Keratinocyte (primary cell): ENCODE results near the gene PALS2. TPM values are rescaled to one million over a fixed set of nuclear protein-coding genes. Genes with fewer than 3 reads are reported as not detected.

Experiments
- DNase-seq: peaks from one replicate; pipeline ENCODE4 v3.0.0-alpha.2; 2011; ENCODE audit warnings: low read depth, missing footprints, low spot score
- FAIRE-seq: peaks from 2 replicates; lab custom pipeline; 2011; peaks lifted over from hg19 to GRCh38; lab: Jason Lieb, UNC
- H2AFZ ChIP-seq: 2 replicates; pipeline ENCODE4 v1.6.0; 2012; ENCODE audit warnings: low read length, control low read depth, inconsistent platforms; ENCODE audit not compliant: control insufficient read depth
- H3K27ac ChIP-seq: 2 replicates; pipeline ENCODE4 v1.5.1; 2011; ENCODE audit warnings: low read length; ENCODE audit not compliant: control insufficient read depth, insufficient read depth
- H3K27me3 ChIP-seq: 3 replicates; pipeline ENCODE4 v1.6.0; 2011; ENCODE audit warnings: low read length; ENCODE audit not compliant: control insufficient read depth, insufficient read depth; ENCODE audit errors: extremely low read depth
- H3K36me3 ChIP-seq, 2 experiments: 2 replicates in 1 of 2; 3 replicates in 1 of 2; pipeline ENCODE4 v1.5.1; 2011; ENCODE audit warnings: low read length in 2 of 2, mild to moderate bottlenecking in 1 of 2; ENCODE audit not compliant: control insufficient read depth in 2 of 2, insufficient read depth in 2 of 2; ENCODE audit errors: extremely low read depth in 1 of 2
- H3K4me1 ChIP-seq: 3 replicates; pipeline ENCODE4 v1.5.1; 2011; ENCODE audit warnings: low read length; ENCODE audit not compliant: control insufficient read depth, insufficient read depth; ENCODE audit errors: extremely low read depth
- H3K4me2 ChIP-seq: 3 replicates; pipeline ENCODE4 v1.6.0; 2011; ENCODE audit warnings: low read depth, low read length; ENCODE audit not compliant: control insufficient read depth, insufficient read depth; ENCODE audit errors: extremely low read depth
- H3K4me3 ChIP-seq, 3 experiments: fragments of 200-600 bp in 1 of 3; sonication (generic) in 1 of 3; 2 replicates in 2 of 3; 3 replicates in 1 of 3; pipeline ENCODE4 v1.5.1; 2011 to 2016; ENCODE audit warnings: low read length in 3 of 3, mild to moderate bottlenecking in 3 of 3, control low read depth in 2 of 3, inconsistent platforms in 1 of 3, low read depth in 1 of 3, mixed read lengths in 1 of 3, mixed run types in 1 of 3, moderate library complexity in 1 of 3; ENCODE audit not compliant: control insufficient read depth in 2 of 3, insufficient read depth in 2 of 3; ENCODE audit errors: extremely low read depth in 1 of 3
- H3K79me2 ChIP-seq: 2 replicates; pipeline ENCODE4 v1.6.0; 2012; ENCODE audit warnings: low read length; ENCODE audit not compliant: control insufficient read depth, insufficient read depth
- H3K9ac ChIP-seq: 3 replicates; pipeline ENCODE4 v1.6.0; 2011; ENCODE audit warnings: low read length; ENCODE audit not compliant: control insufficient read depth, insufficient read depth; ENCODE audit errors: extremely low read depth
- H3K9me1 ChIP-seq: 3 replicates; pipeline ENCODE4 v1.6.0; 2011; ENCODE audit warnings: low read length; ENCODE audit not compliant: control insufficient read depth, insufficient read depth; ENCODE audit errors: extremely low read depth
- H3K9me3 ChIP-seq: 2 replicates; pipeline ENCODE4 v1.5.1; 2012; ENCODE audit warnings: low read depth, low read length; ENCODE audit not compliant: control insufficient read depth
- H4K20me1 ChIP-seq: 3 replicates; pipeline ENCODE4 v1.6.0; 2011; ENCODE audit warnings: low read length; ENCODE audit not compliant: control insufficient read depth, insufficient read depth; ENCODE audit errors: extremely low read depth
- CTCF ChIP-seq, 3 experiments: IDR thresholded peaks in 1 of 3; conservative IDR thresholded peaks in 1 of 3; optimal IDR thresholded peaks in 1 of 3; 2 replicates in 2 of 3; 3 replicates in 1 of 3; pipeline versions ENCODE3 to v1.5.1; 2011; ENCODE audit warnings: low read length in 3 of 3, mild to moderate bottlenecking in 3 of 3, moderate library complexity in 2 of 3, control low read depth in 1 of 3, inconsistent platforms in 1 of 3; ENCODE audit not compliant: insufficient read depth in 2 of 3; ENCODE audit errors: extremely low read depth in 1 of 3
- EZH2 ChIP-seq: IDR thresholded peaks from one replicate; pipeline ENCODE4 v1.6.1; 2012; ENCODE audit warnings: inconsistent platforms, mild to moderate bottlenecking, low read length, moderate library complexity
- dilution Hi-C: fragments of 300-500 bp; cut with MboI; formaldehyde crosslinking; loops from one replicate; pipeline ENCODE4 v1.7.0; 2020; ENCODE audit warnings: low sequenced_read_pairs; ENCODE audit not compliant: extremely low pct_ligation_motif_present
- polyA plus RNA-seq, 5 experiments: library from polyadenylated mRNA; depleted of rRNA in 3 of 5; stranded (reverse) in 3 of 5; stranded (forward) in 1 of 5; unstranded in 1 of 5; fragments of >200 nt; gene quantifications; 1 replicate in 1 of 5; 2 replicates in 3 of 5; 3 replicates in 1 of 5; pipeline versions ENCODE4 v1.2.1 to v1.2.3, GENCODE V29; 2011 to 2012; ENCODE audit warnings: missing spikeins in 2 of 5, low read depth in 1 of 5, low replicate concordance in 1 of 5

Gene PALS2
- polyA plus RNA-seq, 1 donor (not counting 4 experiments of a cell fraction or from before 2014, with no cell fraction given): 16.0 TPM

GRCh38 chr7:24572393-24572996, 757 bp upstream of the PALS2 start:
- Histone ChIP-seq H3K4me3 (peak overlapping the region; percentile 64 to 93 (median 84)), H3K79me2 (peaks cover 36% of the 10 kb centered on the region), H3K9ac (peak overlapping the region; percentile 84), H3K27me3 (peaks cover 12% of the 10 kb centered on the region), H3K36me3 (no peaks in the 10 kb centered on the region), H3K27ac (peak overlapping the region; percentile 77), H3K9me1 (no peaks in the 10 kb centered on the region), H2AFZ (peak overlapping the region; percentile 91), H4K20me1 (no peaks in the 10 kb centered on the region), H3K9me3 (no peaks in the 10 kb centered on the region), H3K4me2 (peak overlapping the region; percentile 89), H3K4me1 (peaks cover 16% of the 10 kb centered on the region)
- TF ChIP-seq EZH2: no peak
- TF ChIP-seq CTCF (optimal IDR thresholded peaks at IDR 0.05 in 1 of 3, IDR thresholded peaks at IDR 0.05 in 1 of 3, conservative IDR thresholded peaks at IDR 0.05 in 1 of 3; ENCODE audit: extremely low read depth in 1 of 3, insufficient read depth in 2 of 3, low read length in 3 of 3): no peak
- peak; percentile 60 for FAIRE-seq
- DNase-seq: peak; percentile 48
- dilution Hi-C loops: no loop called here

DNA sequence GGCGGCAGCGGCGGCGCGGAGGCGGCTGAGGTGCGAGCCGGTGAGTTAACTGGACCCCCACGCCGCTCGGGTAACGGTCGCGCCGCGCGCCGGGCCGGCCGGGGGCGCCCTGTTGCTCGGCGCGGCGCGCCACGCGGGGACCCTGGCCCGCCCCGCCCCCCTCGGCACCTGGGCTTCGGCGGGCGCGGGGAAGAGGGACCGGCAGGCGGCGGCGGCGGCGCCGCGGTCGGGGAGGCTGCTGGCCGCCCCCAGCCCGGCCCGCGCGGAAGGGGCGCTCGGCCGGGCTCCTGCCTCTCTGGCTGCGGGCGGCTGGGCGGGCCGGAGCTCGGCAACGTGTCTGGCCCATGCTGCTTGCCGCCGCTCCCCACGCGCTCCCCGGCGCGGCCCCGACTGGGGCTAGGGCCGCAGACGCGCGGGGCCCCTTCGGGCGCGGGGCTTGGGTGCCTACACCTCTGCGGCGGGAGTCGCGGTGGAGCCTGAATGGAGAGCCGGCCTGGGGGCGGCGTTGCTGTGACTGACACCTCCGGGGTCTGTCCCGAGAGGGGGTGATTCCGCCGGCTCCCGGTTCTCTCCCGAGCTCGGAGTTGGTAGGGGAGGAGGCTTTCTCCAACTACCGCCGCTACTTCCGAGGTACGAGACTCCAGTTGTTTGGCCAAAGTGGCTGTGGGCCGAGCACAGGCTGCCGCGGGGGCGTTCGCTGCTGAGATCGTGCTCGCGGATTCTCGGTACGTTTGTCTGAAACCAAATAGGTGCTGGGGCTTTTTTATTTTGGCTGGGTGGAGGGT, 494 bp downstream of the PALS2 start:
- Histone ChIP-seq H3K27ac (peak overlapping the region; percentile 77), H3K4me2 (peak overlapping the region; percentile 96), H3K9ac (peak overlapping the region; percentile 84), H3K27me3 (peaks cover 8% of the 10 kb centered on the region), H3K4me1 (peaks cover 16% of the 10 kb centered on the region), H3K79me2 (peaks cover 47% of the 10 kb centered on the region), H4K20me1 (peaks cover 4% of the 10 kb centered on the region), H3K9me3 (no peaks in the 10 kb centered on the region), H3K36me3 (no peaks in the 10 kb centered on the region), H3K9me1 (no peaks in the 10 kb centered on the region), H2AFZ (peak overlapping the region; percentile 73), H3K4me3 (peak overlapping the region; percentile 76 to 99 (median 90))
- no peak for FAIRE-seq
- no peak for TF ChIP-seq EZH2
- no peak for TF ChIP-seq CTCF (optimal IDR thresholded peaks at IDR 0.05 in 1 of 3, IDR thresholded peaks at IDR 0.05 in 1 of 3, conservative IDR thresholded peaks at IDR 0.05 in 1 of 3; ENCODE audit: extremely low read depth in 1 of 3, insufficient read depth in 2 of 3, low read length in 3 of 3)
- DNase-seq: no peak
- dilution Hi-C loops: no loop called here
